K562 (cell line): ENCODE data around the gene FHIT. TPM values are rescaled to one million over a fixed set of nuclear protein-coding genes. Genes with fewer than 3 reads are reported as not detected.

Experiments
- ATAC-seq: fragments of 200-7000 bp; cut with Tn5 transposase; 3 replicates; pipeline ENCODE4 v1.9.1; 2020; ENCODE audit warnings: moderate library complexity
- BruUV-seq: library from RNA; stranded (reverse); fragments of 400-500 nt; replicated peaks from 2 replicates; lab custom pipeline; 2021; lab: Mats Ljungman, UMichigan
- CTCF ChIA-PET: fragments of 300-600 bp; formaldehyde crosslinking; extraction: SDS; loops from one replicate; lab custom pipeline; 2021; ENCODE audit warnings: low intra/inter-chr PET ratio; lab: Yijun Ruan, JAX
- POLR2A ChIA-PET: fragments of 300-600, 350-650 bp; sonication (Branson Sonifier 250); formaldehyde crosslinking; extraction: SDS; loops from one replicate; lab custom pipeline; 2021; ENCODE audit warnings: antibody characterized with exemption, inconsistent platforms; lab: Yijun Ruan, JAX
- DNase-seq, 4 experiments: peaks; one replicate each; pipeline versions ENCODE4 v3.0.0 to v3.0.0-alpha.2; 2011 to 2018; ENCODE audit warnings: low spot score in 3 of 4, mixed read lengths in 3 of 4; ENCODE audit errors: extremely low read depth in 1 of 4
- FAIRE-seq: peaks from 2 replicates; lab custom pipeline; 2011; peaks lifted over from hg19 to GRCh38; lab: Jason Lieb, UNC
- H2AFZ ChIP-seq: 2 replicates; pipeline ENCODE4 v1.6.0; 2011; ENCODE audit warnings: low read depth, low read length, control low read depth, inconsistent platforms
- H3K27ac ChIP-seq: fragments of 200-600 bp; 3 replicates; pipeline ENCODE4 v1.8.0; 2011; ENCODE audit warnings: low read depth, mild to moderate bottlenecking, control low read depth, inconsistent platforms, low read length, moderate library complexity, mixed read lengths; ENCODE audit errors: extremely low read depth
- H3K27me3 ChIP-seq, 2 experiments: fragments of 300-600 bp in 1 of 2; 2 replicates in 1 of 2; 3 replicates in 1 of 2; pipeline versions ENCODE4 v1.6.0 to v1.8.0; 2011; ENCODE audit warnings: inconsistent platforms in 2 of 2, low read length in 2 of 2, mild to moderate bottlenecking in 1 of 2, mixed read lengths in 1 of 2, moderate library complexity in 1 of 2; ENCODE audit not compliant: control insufficient read depth in 2 of 2, insufficient read depth in 2 of 2
- H3K36me3 ChIP-seq: fragments of 300-600 bp; 3 replicates; pipeline ENCODE4 v1.8.0; 2011; ENCODE audit warnings: mild to moderate bottlenecking, low read length, inconsistent platforms; ENCODE audit not compliant: control insufficient read depth, insufficient read depth
- H3K4me1 ChIP-seq, 2 experiments: fragments of 200-600 bp in 1 of 2; replicated peaks in 1 of 2; 2 replicates in 1 of 2; 3 replicates in 1 of 2; pipeline versions ENCODE4 v1.5.1 to v1.8.0; 2011; ENCODE audit warnings: inconsistent platforms in 2 of 2, low read length in 2 of 2, mild to moderate bottlenecking in 1 of 2, mixed read lengths in 1 of 2, moderate library complexity in 1 of 2; ENCODE audit not compliant: control insufficient read depth in 2 of 2, insufficient read depth in 2 of 2
- H3K4me2 ChIP-seq: 2 replicates; pipeline ENCODE4 v1.6.1; 2011; ENCODE audit warnings: low read length, control low read depth, inconsistent platforms, mixed read lengths; ENCODE audit not compliant: insufficient read depth
- H3K4me3 ChIP-seq: fragments of 200-600 bp; sonication (generic), shearing (Covaris generic); 2 replicates; pipeline ENCODE4 v1.5.1; 2016; ENCODE audit warnings: control low read depth, inconsistent platforms
- H3K79me2 ChIP-seq: fragments of 200-600 bp; 3 replicates; pipeline ENCODE4 v1.8.0; 2011; ENCODE audit warnings: low read length, inconsistent platforms; ENCODE audit not compliant: control insufficient read depth, insufficient read depth
- H3K9ac ChIP-seq, 2 experiments: 2 replicates each; pipeline versions ENCODE4 v1.6.0 to v1.6.1; 2011; ENCODE audit warnings: low read depth in 2 of 2, low read length in 2 of 2, control low read depth in 1 of 2, inconsistent platforms in 1 of 2, mild to moderate bottlenecking in 1 of 2, mixed read lengths in 1 of 2; ENCODE audit not compliant: insufficient read depth in 1 of 2
- H3K9me1 ChIP-seq: one replicate; pipeline ENCODE4 v1.6.0; 2011; ENCODE audit warnings: inconsistent platforms, mild to moderate bottlenecking, low read length, moderate library complexity; ENCODE audit not compliant: control insufficient read depth, insufficient read depth
- H3K9me3 ChIP-seq: replicated peaks from 2 replicates; pipeline ENCODE4 v1.5.1; 2011; ENCODE audit warnings: low read depth, low read length, inconsistent platforms; ENCODE audit not compliant: control insufficient read depth, insufficient read depth
- H4K20me1 ChIP-seq: replicated peaks from 2 replicates; pipeline ENCODE4 v1.6.1; 2011; ENCODE audit warnings: low read length, inconsistent platforms, mixed read lengths; ENCODE audit not compliant: control insufficient read depth, insufficient read depth
- CREM ChIP-seq: IDR thresholded peaks from 2 replicates; pipeline ENCODE4 v1.6.1; 2014; ENCODE audit warnings: antibody characterized with exemption, low read depth
- DACH1 ChIP-seq: fragments of 450-650 bp; IDR thresholded peaks from 2 replicates; pipeline ENCODE4 v1.6.1; 2018; ENCODE audit not compliant: partially characterized antibody
- HNRNPUL1 ChIP-seq: fragments of 200-400 bp; formaldehyde crosslinking; IDR thresholded peaks from 2 replicates; pipeline ENCODE4 v1.6.1; 2017; ENCODE audit warnings: low read length
- HSF4 ChIP-seq: fragments of 250-450 bp; sonication (Bioruptor Pico); IDR thresholded peaks from 2 replicates; pipeline ENCODE4 v2.1.2; 2022; ENCODE audit warnings: mild to moderate bottlenecking, moderate library complexity, borderline replicate concordance
- IRF2 ChIP-seq: sonication (generic); formaldehyde crosslinking; IDR thresholded peaks from 2 replicates; pipeline ENCODE4 v1.8.1; 2022; ENCODE audit warnings: mild to moderate bottlenecking, missing genetic modification reagents
- SMAD4 ChIP-seq: fragments of 250-450 bp; sonication (Bioruptor Pico); conservative IDR thresholded peaks from 2 replicates; pipeline ENCODE4 v1.8.0; 2021; ENCODE audit warnings: inconsistent platforms, mild to moderate bottlenecking, moderate library complexity
- ZNF407 ChIP-seq: fragments of 450-650 bp; IDR thresholded peaks from 2 replicates; pipeline ENCODE4 v1.6.1; 2016; ENCODE audit warnings: low read depth
- WGBS: fragments of 100-300 bp; shearing (Covaris generic); methylation state at CpG from one replicate; pipeline ENCODE4 v1.1.6; 2016; ENCODE audit warnings: low coverage, mixed read lengths; ENCODE audit not compliant: insufficient coverage; ENCODE audit errors: missing lambda C conversion rate; 5-methylcytosine and 5-hydroxymethylcytosine counted together
- in situ Hi-C: fragments of 300-500 bp; cut with MboI; formaldehyde crosslinking; loops from 4 replicates; pipeline ENCODE4 v1.15.0; 2018; ENCODE audit warnings: inconsistent platforms, mixed read lengths
- intact Hi-C: fragments of 100-400 bp; cut with micrococcal nuclease; formaldehyde crosslinking; loops from 2 replicates; pipeline ENCODE4 v1.14.2; 2022
- polyA plus RNA-seq, 8 experiments: library from polyadenylated mRNA; depleted of rRNA in 4 of 8; stranded (reverse) in 5 of 8; unstranded in 3 of 8; fragments of >200 nt; fragmentation: Nextera tagmentation in 2 of 8; fragmentation: Illumina TruSeq in 1 of 8; extraction: Ambion mirVana in 2 of 8; extraction: Trizol in 1 of 8; gene quantifications; 2 replicates each; pipeline versions ENCODE4 v1.2.1 to v1.2.3, GENCODE V29; 2011 to 2014; ENCODE audit warnings: inconsistent platforms in 1 of 8, missing spikeins in 1 of 8
- total RNA-seq, 7 experiments: library from RNA; depleted of rRNA in 6 of 7; stranded (reverse); fragments of >200 nt in 6 of 7; fragmentation: Illumina TruSeq in 2 of 7; extraction: Trizol in 2 of 7; gene quantifications; 2 replicates each; pipeline versions ENCODE4 v1.2.1 to v1.2.3, GENCODE V29; 2011 to 2021; ENCODE audit warnings: low replicate concordance in 1 of 7

Gene FHIT
- total and polyA plus RNA-seq, 9 of the 15 experiments (the other 6 are each of a cell fraction or from before 2014, with no cell fraction given): 1.7 to 9.1 (median 4.3) TPM

GRCh38 chr3:60810881-60811280 is 440.4 kb downstream of the FHIT start:
- no peak overlapping the region for H2AFZ ChIP-seq
- no peak overlapping the region for H3K4me2 ChIP-seq
- ATAC-seq (no peak), FAIRE-seq (no peak), DNase-seq (no peak)
- 39% methylated on average over 4 of the region's 4 CpGs for WGBS
- in situ Hi-C loops (no loop called here), intact Hi-C loops (no loop called here)
- H3K36me3 ChIP-seq: no peaks in the 10 kb centered on the region
- no peak overlapping the region for H3K27ac ChIP-seq
- ChIA-PET POLR2A (no interaction called here), CTCF (no interaction called here)
- BruUV-seq: no TSS peak
- H3K4me3 ChIP-seq: no peak overlapping the region
- H3K27me3 ChIP-seq: no peaks in the 10 kb centered on the region
- H3K9ac ChIP-seq: no peak overlapping the region
- no peaks in the 10 kb centered on the region for H3K79me2 ChIP-seq
- H3K4me1 ChIP-seq: no peaks in the 10 kb centered on the region
- H3K9me3 ChIP-seq: no peaks in the 10 kb centered on the region
- no peaks in the 10 kb centered on the region for H4K20me1 ChIP-seq
- H3K9me1 ChIP-seq: no peaks in the 10 kb centered on the region
- no peak for TF ChIP-seq CREM
- no peak for TF ChIP-seq ZNF407
- no peak for TF ChIP-seq SMAD4
- TF ChIP-seq HNRNPUL1: no peak
- no peak for TF ChIP-seq IRF2 (CRISPR knock-in tag)
- no peak for TF ChIP-seq DACH1
- TF ChIP-seq HSF4 (CRISPR knock-in tag): no peak
